Stimulated activated CD8-positive, alpha-beta memory T cell treated with anti-CD3 and anti-CD28 coated beads, Interleukin-12 subunit alpha, Interleukin-12 subunit beta, amount 100 ng/mL, for 1 hour (primary cell): Measurements from ENCODE around the gene SLC25A53.

Experiments
- DNase-seq: peaks from one replicate; pipeline ENCODE4 v3.0.0-alpha.2; 2020; ENCODE audit warnings: low read depth

Gene SLC25A53, protein sequence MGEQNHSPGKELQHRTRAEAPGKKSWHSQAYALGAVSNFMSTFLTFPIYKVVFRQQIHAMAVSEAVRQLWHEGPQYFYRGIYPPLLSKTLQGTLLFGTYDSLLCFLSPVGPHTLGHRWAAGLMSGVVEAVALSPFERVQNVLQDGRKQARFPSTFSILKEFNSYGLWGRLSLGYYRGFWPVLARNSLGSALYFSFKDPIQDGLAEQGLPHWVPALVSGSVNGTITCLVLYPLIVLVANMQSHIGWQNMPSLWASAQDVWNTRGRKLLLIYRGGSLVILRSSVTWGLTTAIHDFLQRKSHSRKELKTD

GRCh38 chrX:104156630-104157529 is at the start of gene SLC25A53:
SLC25A53 (minus strand) TSS chrX:104157009; CDS start chrX:104105257, 51,752 bp downstream.
- peak; percentile 52 for DNase-seq

- DNase-seq = no peak
Observed at GRCh38 chrX:104205548-104205947, 48.7 kb upstream of the SLC25A53 start.

DNA sequence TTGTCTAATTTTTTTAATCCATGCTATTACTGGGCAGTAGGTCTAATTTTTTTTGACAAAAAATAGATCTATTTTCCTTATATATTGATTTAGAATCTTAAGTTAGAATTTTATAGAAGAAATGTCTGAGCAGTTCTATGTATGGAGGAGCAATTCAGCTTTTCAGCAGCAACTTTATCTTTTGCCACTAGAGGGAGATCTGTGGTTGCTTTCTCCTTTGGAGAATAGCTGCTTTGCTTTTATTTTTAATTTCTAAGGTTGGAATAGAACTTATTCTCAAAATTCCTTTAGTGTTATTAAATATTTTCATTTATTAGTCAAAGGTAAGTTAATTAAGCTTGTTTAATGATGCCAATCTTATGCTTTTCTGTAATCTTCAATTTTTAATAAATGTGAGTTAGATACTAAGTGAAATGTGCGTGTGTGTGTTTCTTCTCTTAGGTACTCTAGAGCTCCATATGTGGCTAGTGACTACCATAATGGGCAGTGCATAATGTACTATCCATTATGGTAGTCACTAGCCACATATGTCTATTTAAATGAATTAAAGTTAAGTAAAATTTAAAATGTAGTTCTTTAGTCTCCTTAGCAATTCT is 38.8 kb upstream of the SLC25A53 start:
- DNase-seq = no peak

GRCh38 chrX:104195013-104195412 is 38.2 kb upstream of the SLC25A53 start:
- no peak for DNase-seq

- DNase-seq = no peak
Observed at GRCh38 chrX:104193485-104193884, 36.7 kb upstream of the SLC25A53 start.

DNA sequence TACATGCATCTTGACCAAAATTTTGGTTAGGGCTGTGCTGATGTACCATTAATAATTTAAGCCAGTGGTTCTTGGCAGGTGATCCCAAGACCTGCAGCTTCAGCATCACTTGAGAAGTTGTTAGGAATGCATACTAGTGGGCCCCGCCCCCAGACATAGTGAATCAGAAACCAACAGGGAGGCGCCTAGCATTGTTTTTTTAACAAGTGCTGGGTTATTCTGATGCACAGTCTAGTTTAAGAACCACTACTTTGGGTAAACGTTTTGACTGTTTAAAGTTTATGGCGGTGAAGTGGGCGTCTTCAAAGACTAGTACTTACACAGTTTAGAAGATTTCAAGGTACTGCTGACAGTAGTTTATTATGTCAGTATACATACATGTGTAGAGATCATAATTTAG is 33.0 kb upstream of the SLC25A53 start:
- DNase-seq = no peak

GRCh38 chrX:104187931-104188330 is 31.1 kb upstream of the SLC25A53 start:
- DNase-seq = no peak

DNA sequence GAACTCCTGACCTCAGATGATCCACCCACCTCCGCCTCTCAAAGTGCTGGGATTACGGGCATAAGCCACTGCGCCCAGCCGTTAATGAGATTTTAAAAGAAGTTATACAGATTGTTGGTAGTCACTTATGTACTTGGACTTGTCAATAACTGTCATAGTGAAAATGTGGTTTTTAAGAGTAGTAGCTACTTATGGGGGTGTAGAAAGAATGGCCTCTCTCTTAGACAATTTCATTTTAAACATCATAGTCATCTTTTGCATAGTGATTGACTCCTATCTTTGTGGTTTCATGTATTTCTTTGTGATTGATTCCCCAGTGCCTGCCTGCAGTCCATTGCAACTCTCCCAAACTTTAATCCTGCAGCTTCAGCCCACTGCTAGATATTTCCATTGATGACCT is 26.9 kb upstream of the SLC25A53 start:
- no peak for DNase-seq

DNA sequence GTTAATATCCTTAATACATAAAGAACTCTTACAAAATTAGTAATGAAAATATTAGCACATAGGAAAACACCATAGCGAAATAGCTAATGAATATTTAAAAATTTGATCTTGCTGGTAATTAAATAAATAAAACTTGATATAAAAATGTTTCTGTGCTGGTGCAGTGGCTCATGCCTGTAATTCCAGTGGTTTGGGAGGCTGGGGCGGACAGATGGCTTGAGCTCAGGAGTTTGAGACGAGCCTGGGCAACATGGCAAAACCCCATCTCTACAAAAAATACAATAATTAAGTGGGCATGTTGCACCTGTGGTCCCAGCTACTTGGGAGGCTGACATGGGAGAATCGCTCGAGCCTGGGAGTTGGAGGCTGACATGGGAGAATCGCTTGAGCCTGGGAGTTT is 17.0 kb upstream of the SLC25A53 start:
- no peak for DNase-seq

- DNase-seq = no peak
Observed at GRCh38 chrX:104172788-104173187, 16.0 kb upstream of the SLC25A53 start.

GRCh38 chrX:104172121-104172520 is 15.3 kb upstream of the SLC25A53 start:
- no peak for DNase-seq

- no peak for DNase-seq
Observed at GRCh38 chrX:104168127-104168526, 11.3 kb upstream of the SLC25A53 start.

DNA sequence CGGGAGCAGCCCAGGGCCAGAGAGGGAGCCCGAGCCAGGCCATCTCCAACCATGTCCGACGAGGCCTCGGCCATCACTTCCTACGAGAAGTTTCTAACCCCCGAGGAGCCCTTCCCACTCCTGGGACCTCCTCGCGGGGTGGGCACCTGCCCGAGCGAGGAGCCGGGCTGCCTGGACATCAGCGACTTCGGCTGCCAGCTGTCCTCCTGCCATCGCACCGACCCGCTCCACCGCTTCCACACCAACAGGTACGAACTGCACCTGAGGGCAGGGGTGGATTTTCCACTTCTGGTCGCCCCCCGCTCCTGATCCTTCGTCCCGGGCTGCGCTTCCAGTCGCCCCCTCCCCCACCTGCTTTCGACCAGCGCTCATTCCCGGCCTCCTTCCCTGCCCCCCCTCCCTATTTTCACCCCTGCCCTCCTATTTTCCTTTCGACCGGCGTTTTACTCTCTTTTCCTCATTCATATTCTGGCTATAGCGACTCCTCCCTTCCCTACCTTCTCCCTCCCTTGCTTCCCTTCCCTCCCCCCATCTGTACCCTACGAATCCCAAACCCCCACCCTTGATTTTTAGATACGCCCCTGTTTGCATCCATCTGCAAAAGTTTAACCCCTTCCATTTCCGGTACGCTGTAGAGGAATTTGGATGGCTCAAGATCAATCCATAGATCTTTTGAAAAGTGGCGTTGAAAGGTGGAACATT is 10.1 kb upstream of the SLC25A53 start:
- no peak for DNase-seq

DNA sequence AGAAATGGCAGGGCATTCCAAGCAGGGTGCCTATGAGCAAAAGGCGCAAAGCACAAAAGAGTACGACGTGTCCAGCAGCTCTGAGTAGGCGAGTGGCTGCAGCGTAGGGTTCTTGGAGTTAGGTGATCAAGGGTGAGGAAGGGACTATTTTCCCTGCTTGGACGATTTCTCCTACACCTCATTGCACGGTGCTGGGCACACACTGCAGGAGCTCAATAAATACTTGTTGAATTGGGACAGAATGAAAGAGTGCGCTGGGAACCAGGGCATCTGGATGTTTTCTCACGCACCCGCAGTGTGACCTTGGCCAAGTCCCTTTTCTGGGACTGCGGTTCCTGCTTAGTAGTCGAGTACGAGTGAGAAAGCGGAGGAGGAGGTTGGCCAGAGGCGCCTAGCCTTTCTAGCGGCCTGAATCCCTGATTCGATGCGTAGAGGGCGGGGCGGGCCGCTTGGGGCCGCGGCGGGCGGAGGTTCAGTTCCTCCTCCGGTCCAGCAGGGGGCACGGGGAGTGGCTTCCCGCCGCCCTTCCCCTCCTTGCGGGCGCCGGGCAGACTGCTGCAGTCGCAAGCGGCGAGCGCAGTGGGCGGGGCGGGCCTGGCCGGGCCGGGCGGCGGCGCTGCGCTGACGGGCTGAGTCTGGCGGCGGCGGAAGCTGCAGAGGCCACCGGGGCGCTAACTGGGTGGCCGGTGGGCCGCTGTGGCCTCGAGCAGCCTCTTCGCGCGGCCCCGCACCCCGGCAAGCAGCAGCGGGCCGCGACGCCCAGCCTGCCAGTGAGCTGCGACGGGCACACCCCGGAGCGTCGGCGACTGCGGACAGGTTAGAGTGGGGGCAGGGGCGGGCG is 9.3 kb upstream of the SLC25A53 start, which contains the start of gene FAM199X:
TSS of gene FAM199X (plus strand) at position 560 of the 841 bp plus-strand sequence. CDS start 333 bp downstream, outside the sequence.
- peak; percentile 66 for DNase-seq

DNA sequence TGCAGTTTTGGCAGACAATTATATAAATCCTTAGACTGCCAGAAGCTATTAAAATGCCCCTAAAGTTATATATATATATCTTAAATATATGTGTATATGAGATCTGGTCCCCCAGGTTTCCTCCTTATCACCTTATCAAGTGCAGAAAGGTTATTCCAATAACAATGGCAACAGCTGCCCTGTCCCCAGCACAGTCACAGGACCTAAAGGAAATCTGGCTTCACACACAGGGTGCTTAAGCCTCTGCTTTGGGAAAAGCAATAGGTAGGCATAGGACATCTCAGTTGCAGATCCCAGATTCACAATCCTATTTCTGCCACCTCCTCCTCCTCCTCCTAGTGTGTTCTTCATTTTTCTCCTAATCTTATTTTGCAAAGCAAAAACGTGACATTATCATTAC is 5.8 kb downstream of the SLC25A53 start:
- no peak for DNase-seq

DNA sequence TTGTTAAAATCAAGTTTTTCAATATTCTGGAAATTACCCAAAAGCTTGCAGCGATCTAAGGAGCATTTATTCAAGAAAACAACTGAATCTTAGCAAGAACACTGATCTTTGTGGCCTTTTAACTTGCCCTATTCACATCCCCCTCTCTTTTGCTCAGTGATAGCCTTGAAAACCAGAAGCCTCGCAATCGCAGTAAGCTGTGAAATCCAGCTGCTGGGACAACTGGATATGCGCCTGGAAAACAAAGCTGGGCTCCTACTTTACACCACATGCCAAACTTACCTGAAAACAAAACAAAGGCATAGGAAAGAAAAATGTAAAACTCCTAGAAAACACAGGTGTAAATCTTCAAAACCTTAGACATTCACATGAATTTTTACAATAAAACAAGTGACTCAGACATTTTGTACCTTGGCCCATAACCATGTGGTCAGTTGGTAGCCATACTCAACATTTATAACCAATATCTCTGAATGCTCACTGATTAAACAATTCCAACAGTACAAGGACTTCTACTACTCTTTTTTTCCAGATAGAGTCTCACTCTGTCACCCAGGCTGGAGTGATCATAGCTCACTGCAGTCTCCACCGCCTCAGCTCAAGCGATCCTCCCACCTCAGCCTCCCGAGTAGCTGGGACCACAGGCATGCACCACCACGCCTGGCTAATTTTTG is 15.6 kb downstream of the SLC25A53 start:
- DNase-seq = no peak

DNA sequence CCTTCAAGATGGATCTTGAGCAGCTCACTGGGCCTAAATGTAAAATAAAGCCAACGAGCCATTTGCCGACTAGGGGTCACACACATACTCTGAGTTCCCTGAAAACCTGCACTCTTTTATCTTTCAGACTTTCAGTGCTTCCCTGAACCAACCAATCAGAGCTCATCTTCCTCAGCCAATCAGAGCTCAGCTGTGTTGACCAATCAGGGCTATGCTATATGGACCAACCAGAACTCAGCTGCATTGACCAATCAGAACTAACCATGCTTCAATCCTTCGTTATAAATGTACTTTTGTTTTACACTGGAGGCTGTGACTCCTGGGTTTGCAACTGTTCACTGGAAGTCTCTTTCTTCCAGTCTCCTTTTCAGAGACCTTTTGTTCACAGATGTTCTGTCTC is 19.3 kb downstream of the SLC25A53 start:
- DNase-seq = no peak

DNA sequence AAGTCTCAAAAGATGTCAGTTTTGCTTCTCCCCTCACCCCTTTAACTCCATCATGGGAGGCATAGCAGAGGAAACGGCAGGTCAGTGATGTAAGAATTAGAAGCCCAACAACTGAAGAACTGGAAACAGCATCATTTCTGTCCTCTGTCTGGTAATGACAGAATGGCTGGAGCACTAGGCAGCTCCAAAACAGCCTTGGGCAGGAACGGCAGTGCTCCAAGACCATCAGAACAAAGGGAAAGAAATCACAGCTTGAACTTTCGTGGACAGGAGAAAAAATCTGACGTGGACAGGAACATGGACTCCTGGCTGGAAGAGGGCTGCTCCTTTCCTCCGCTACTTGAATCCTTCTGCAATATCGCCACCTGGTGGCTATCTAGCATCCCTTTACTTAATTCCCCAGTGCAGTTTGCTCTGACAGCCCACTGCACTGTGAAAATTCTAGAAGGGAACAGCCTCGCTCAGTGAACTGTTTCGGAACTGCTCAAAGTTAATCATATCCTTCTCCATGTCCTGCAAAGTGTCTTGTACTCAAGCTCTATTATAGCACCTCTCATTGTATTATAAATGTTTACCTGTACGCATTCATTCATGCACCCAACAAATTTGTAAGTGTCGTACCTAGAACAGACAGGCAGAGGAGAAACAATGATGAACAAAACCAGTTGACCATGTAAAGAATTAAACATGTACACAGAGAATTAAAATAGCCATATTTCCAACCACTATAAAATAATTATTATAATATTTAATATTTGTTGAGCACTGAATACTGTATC is 20.4 kb downstream of the SLC25A53 start:
- DNase-seq = peak; percentile 27

- DNase-seq = no peak
Observed at GRCh38 chrX:104135677-104136076, 21.1 kb downstream of the SLC25A53 start.
